Measurements from ENCODE around the gene GTPBP3. TPM values are rescaled to one million over a fixed set of nuclear protein-coding genes. Genes with fewer than 3 reads are reported as not detected.

The GTPBP3 gene
- total and polyA plus RNA-seq, 2 of the 13 experiments (the other 11 are each of a cell fraction or from before 2014, with no cell fraction given) = 17.5 to 30.0 TPM

- no peak for TF ChIP-seq FIP1L1 (IDR thresholded peaks at IDR 0.05; ENCODE audit: borderline replicate concordance, insufficient read depth, low read depth, low read length)
- TF ChIP-seq HCFC1 (IDR thresholded peaks at IDR 0.05; ENCODE audit: low read depth, low read length) = no peak
Measured at GRCh38 chr19:17314007-17314593, 23.3 kb upstream of the GTPBP3 start (continued).

GRCh38 chr19:17318966-17319365, 18.4 kb upstream of the GTPBP3 start:
- no peak overlapping the region for H3K27ac ChIP-seq (ENCODE audit: extremely low read length, insufficient read depth, low read length)
- no peaks in the 10 kb centered on the region for H3K9me3 ChIP-seq (ENCODE audit: low read length)
- no peaks in the 10 kb centered on the region for H3K4me1 ChIP-seq (ENCODE audit: insufficient read depth, low read length)
- H3K79me2 ChIP-seq (ENCODE audit: insufficient read depth, low read length) = no peaks in the 10 kb centered on the region
- in situ Hi-C loops (cut with HindIII; ENCODE audit: extremely low pct_ligation_motif_present, low pct_unique_long_range_greater_than_20kb) (no loop called here), intact Hi-C loops (cut with micrococcal nuclease; ENCODE audit: unreplicated experiment) (no loop called here)
- ChIA-PET CTCF (ENCODE audit: low intra/inter-chr PET ratio, low total read pairs) (no interaction called here), POLR2A (interaction anchor here (0.6 to 1.8 kb wide), 2 partner anchors 10 to 35 kb away, joined by 3 to 11 read pairs; partner anchors contain the start of gene DDA1)
- FAIRE-seq = no peak
- no peaks in the 10 kb centered on the region for H3K27me3 ChIP-seq (ENCODE audit: control insufficient read depth in 1 of 2, insufficient read depth in 2 of 2, low read length in 2 of 2)
- BruUV-seq (replicated peaks) = no TSS peak
- WGBS (ENCODE audit: low lambda C conversion rate) = 88% methylated on average over 6 of the region's 6 CpGs
- DNase-seq (ENCODE audit: low spot score) = no peak
- no peak overlapping the region for H3K4me2 ChIP-seq (ENCODE audit: low read depth, low read length)
- TF ChIP-seq KMT2A (CRISPR knock-in tag; IDR thresholded peaks at IDR 0.05) (no peak), ZNF10 (CRISPR knock-in tag; IDR thresholded peaks at IDR 0.05; ENCODE audit: borderline replicate concordance, low read depth) (no peak), ZSCAN12 (CRISPR knock-in tag; IDR thresholded peaks at IDR 0.05) (no peak), CREM (IDR thresholded peaks at IDR 0.05) (no peak), CREM (CRISPR knock-in tag; IDR thresholded peaks at IDR 0.05) (no peak), ZSCAN30 (CRISPR knock-in tag; IDR thresholded peaks at IDR 0.05) (no peak), ZBTB37 (CRISPR knock-in tag; IDR thresholded peaks at IDR 0.05) (no peak), POLR2AphosphoS5 (IDR thresholded peaks at IDR 0.05; ENCODE audit: low read depth, low read length) (no peak), ZNF143 (CRISPR knock-in tag; IDR thresholded peaks at IDR 0.05) (no peak), ZFY (CRISPR knock-in tag; IDR thresholded peaks at IDR 0.05) (no peak), ETV6 (CRISPR knock-in tag; conservative IDR thresholded peaks at IDR 0.05) (no peak), STAG1 (CRISPR knock-in tag; IDR thresholded peaks at IDR 0.05) (no peak), ZNF746 (CRISPR knock-in tag; IDR thresholded peaks at IDR 0.05) (no peak), ZNF639 (CRISPR knock-in tag; conservative IDR thresholded peaks at IDR 0.05) (no peak)
- no peak for ATAC-seq
- no peak overlapping the region for H3K9ac ChIP-seq (ENCODE audit: insufficient read depth, low read depth, low read length)
- no peaks in the 10 kb centered on the region for H4K20me1 ChIP-seq (ENCODE audit: insufficient read depth, low read length)
- peaks cover 17 to 42% of the 10 kb centered on the region in 2 experiments; a peak in 4 of 5 replicates for H3K36me3 ChIP-seq (replicated peaks in 1 of 2; ENCODE audit: control insufficient read depth in 1 of 2, insufficient read depth in 2 of 2, low read length in 2 of 2)
- no peak overlapping the region for H2AFZ ChIP-seq (ENCODE audit: low read length)
- H3K4me3 ChIP-seq (replicated peaks in 1 of 3; ENCODE audit: insufficient read depth in 1 of 3, low read depth in 2 of 3, low read length in 3 of 3) = no peak overlapping the region
